Measurements from ENCODE around the gene INPP4B.

INPP4B gene

GRCh38 chr4:142846108-142846728 is at the start of gene INPP4B:
Gene INPP4B (minus strand): TSS chr4:142846301.
- H3K27me3 ChIP-seq (ENCODE audit: insufficient read depth, poor library complexity, severe bottlenecking): no peaks in the 10 kb centered on the region
- H3K27ac ChIP-seq (ENCODE audit: poor library complexity, severe bottlenecking): no peak within 1 kb of the TSS
- H3K4me3 ChIP-seq (ENCODE audit: severe bottlenecking): peak within 1 kb of the TSS; percentile 39
- H3K36me3 ChIP-seq (ENCODE audit: low read depth): no peaks in the 10 kb centered on the region
- no peaks in the 10 kb centered on the region for H3K4me1 ChIP-seq (ENCODE audit: insufficient read depth, poor library complexity, severe bottlenecking)
- DNase-seq (ENCODE audit: low spot score) (peak; percentile 47), ATAC-seq (ENCODE audit: low read depth) (peak; percentile 76)
- TF ChIP-seq CTCF (IDR thresholded peaks at IDR 0.05; ENCODE audit: poor library complexity, severe bottlenecking): no peak
- no peaks in the 10 kb centered on the region for H3K9me3 ChIP-seq (ENCODE audit: severe bottlenecking)

- DNase-seq (ENCODE audit: low spot score) (no peak), ATAC-seq (ENCODE audit: low read depth) (no peak)
- Histone ChIP-seq H3K36me3 (ENCODE audit: low read depth) (no peaks in the 10 kb centered on the region), H3K4me1 (ENCODE audit: insufficient read depth, poor library complexity, severe bottlenecking) (no peaks in the 10 kb centered on the region), H3K27ac (ENCODE audit: poor library complexity, severe bottlenecking) (no peak overlapping the region), H3K9me3 (ENCODE audit: severe bottlenecking) (no peaks in the 10 kb centered on the region), H3K4me3 (ENCODE audit: severe bottlenecking) (no peak overlapping the region), H3K27me3 (ENCODE audit: insufficient read depth, poor library complexity, severe bottlenecking) (no peaks in the 10 kb centered on the region)
- TF ChIP-seq CTCF (IDR thresholded peaks at IDR 0.05; ENCODE audit: poor library complexity, severe bottlenecking): no peak
Measured at GRCh38 chr4:142893012-142893411, 46.9 kb upstream of the INPP4B start.

GRCh38 chr4:142886566-142886965 is 40.5 kb upstream of the INPP4B start:
- ATAC-seq (ENCODE audit: low read depth): no peak
- TF ChIP-seq CTCF (IDR thresholded peaks at IDR 0.05; ENCODE audit: poor library complexity, severe bottlenecking): no peak

GRCh38 chr4:142883040-142883832 is 37.1 kb upstream of the INPP4B start:
- no peak for ATAC-seq (ENCODE audit: low read depth)
- Histone ChIP-seq H3K9me3 (ENCODE audit: severe bottlenecking) (no peaks in the 10 kb centered on the region), H3K27me3 (ENCODE audit: insufficient read depth, poor library complexity, severe bottlenecking) (peaks cover 6% of the 10 kb centered on the region), H3K4me3 (ENCODE audit: severe bottlenecking) (no peak overlapping the region), H3K27ac (ENCODE audit: poor library complexity, severe bottlenecking) (no peak overlapping the region), H3K4me1 (ENCODE audit: insufficient read depth, poor library complexity, severe bottlenecking) (no peaks in the 10 kb centered on the region), H3K36me3 (ENCODE audit: low read depth) (no peaks in the 10 kb centered on the region)
- peak; percentile 39 for TF ChIP-seq CTCF (IDR thresholded peaks at IDR 0.05; ENCODE audit: poor library complexity, severe bottlenecking)
- no peak for DNase-seq (ENCODE audit: low spot score)

More at GRCh38 chr4:142886566-142886965, 40.5 kb upstream of the INPP4B start:
- Histone ChIP-seq H3K27ac (ENCODE audit: poor library complexity, severe bottlenecking) (no peak overlapping the region), H3K9me3 (ENCODE audit: severe bottlenecking) (no peaks in the 10 kb centered on the region), H3K27me3 (ENCODE audit: insufficient read depth, poor library complexity, severe bottlenecking) (peaks cover 6% of the 10 kb centered on the region), H3K36me3 (ENCODE audit: low read depth) (no peaks in the 10 kb centered on the region), H3K4me1 (ENCODE audit: insufficient read depth, poor library complexity, severe bottlenecking) (no peaks in the 10 kb centered on the region), H3K4me3 (ENCODE audit: severe bottlenecking) (no peak overlapping the region)
- no peak for DNase-seq (ENCODE audit: low spot score)

GRCh38 chr4:142882159-142882558 is 36.1 kb upstream of the INPP4B start:
- DNase-seq (ENCODE audit: low spot score): no peak
- ATAC-seq (ENCODE audit: low read depth): no peak
- TF ChIP-seq CTCF (IDR thresholded peaks at IDR 0.05; ENCODE audit: poor library complexity, severe bottlenecking): no peak
- no peaks in the 10 kb centered on the region for H3K4me1 ChIP-seq (ENCODE audit: insufficient read depth, poor library complexity, severe bottlenecking)
- H3K36me3 ChIP-seq (ENCODE audit: low read depth): no peaks in the 10 kb centered on the region
- no peaks in the 10 kb centered on the region for H3K9me3 ChIP-seq (ENCODE audit: severe bottlenecking)
- H3K4me3 ChIP-seq (ENCODE audit: severe bottlenecking): no peak overlapping the region
- H3K27me3 ChIP-seq (ENCODE audit: insufficient read depth, poor library complexity, severe bottlenecking): peaks cover 6% of the 10 kb centered on the region
- H3K27ac ChIP-seq (ENCODE audit: poor library complexity, severe bottlenecking): no peak overlapping the region

All from RWPE2 (cell line).